GM18873 (cell line): ENCODE data around the gene PPP6R3.
"Not testable (repeated sequence)": the region's sequence is repeated elsewhere in the genome, so short reads cannot be mapped to it uniquely, and the experiment has no call there.

ENCODE experiments used
- ATAC-seq: cut with Tn5 transposase; IDR thresholded peaks from one replicate; pipeline ENCODE4 v1.9.1; 2021; ENCODE audit warnings: mild to moderate bottlenecking, moderate library complexity, moderate number of reproducible peaks; ENCODE audit not compliant: unreplicated experiment, low FRiP score

PPP6R3 gene

GRCh38 chr11:68521969-68522652 lies 61.6 kb downstream of the PPP6R3 start:
- no peak for ATAC-seq

DNA sequence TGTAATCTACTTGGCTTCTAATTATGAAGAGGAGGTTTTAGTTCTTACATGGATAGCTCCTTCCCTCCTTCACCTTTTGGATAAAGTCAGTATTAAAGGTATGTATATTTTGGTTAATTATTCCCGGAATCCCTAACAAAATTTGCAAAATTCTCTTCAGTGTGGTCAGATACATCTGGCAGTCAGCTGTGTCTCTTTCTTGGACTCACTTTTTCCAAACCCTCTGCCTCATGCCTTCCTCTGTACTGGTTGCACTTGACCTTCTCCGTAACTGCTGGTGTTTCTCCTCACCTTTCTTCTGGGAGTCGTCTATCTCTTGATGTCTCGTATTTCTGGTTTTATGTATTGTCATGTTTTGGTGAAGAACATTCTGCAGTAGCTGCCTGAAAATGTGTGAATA lies 62.5 kb downstream of the PPP6R3 start:
- no peak for ATAC-seq

GRCh38 chr11:68523743-68524142 lies 63.2 kb downstream of the PPP6R3 start:
- ATAC-seq = no peak

- no peak for ATAC-seq
These were observed 63.7 kb downstream of the PPP6R3 start for GRCh38 chr11:68524213-68524612.

GRCh38 chr11:68524681-68525080 lies 64.1 kb downstream of the PPP6R3 start:
- ATAC-seq = no peak

DNA sequence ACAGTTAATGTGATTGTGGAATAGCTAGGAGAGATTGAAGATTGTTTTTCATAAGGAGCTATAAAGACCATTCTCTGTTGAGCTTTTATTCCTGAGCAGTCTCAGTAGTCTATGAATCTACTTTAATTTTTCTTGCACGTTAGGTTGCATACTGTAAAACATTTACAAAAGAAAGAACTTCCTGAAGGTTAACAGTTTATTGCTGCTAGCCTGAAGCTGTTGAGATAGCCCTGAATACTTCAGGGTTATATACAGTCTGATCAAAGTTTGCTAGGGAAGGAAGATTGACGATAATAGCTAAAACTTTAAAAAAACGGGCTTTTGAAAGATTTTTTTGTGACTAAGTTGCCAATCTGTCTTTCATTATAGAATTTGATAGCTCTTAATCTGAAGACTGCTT lies 64.8 kb downstream of the PPP6R3 start:
- ATAC-seq = no peak

GRCh38 chr11:68525930-68526329 lies 65.4 kb downstream of the PPP6R3 start:
- ATAC-seq = no peak

DNA sequence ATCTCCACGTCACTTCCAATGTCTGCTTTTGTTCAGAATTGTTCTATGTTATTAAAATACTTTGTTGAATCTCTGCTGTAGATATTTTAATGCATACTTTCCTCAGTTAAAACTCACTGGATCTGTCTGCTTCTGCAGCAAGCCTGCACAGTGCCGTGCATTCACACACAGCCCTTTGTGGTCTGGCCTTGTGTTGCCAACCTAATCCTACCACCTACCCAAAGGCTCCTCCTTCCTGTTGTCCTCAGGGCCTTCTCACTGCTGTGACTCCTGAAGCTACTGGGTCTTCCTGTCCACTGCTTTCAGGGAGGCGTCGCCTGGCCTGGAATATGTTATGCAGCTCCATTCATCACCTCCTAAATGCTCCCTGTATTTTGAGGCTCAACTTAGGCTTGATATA lies 67.0 kb downstream of the PPP6R3 start:
- no peak for ATAC-seq

- no peak for ATAC-seq
These were observed 68.1 kb downstream of the PPP6R3 start for GRCh38 chr11:68528630-68529029.

DNA sequence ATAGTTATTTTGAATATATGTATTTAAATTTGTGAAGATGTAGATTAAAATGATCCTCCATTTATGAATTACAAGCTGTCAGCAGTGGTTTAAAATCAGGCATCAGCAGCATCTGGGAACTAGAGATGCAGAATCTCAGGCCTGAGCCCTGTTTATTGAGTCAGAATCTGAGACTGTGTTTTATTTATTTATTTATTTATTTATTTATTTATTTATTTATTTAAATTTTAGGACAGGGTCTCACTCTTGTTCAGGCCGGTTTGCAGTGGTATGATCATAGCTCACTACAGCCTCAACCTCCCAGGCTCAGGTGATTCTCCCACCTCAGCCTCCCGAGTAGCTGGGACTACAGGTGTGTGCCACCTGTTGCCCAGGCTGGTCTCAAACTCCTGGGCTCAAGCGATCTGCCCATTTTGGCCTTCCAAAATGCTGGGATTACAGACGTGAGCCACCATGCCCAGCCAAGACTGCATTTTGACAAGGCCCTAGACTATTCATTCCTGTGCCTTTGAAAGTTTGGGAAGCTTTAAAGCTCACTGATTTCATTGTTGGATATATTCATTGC lies 70.7 kb downstream of the PPP6R3 start:
- no peak for ATAC-seq

DNA sequence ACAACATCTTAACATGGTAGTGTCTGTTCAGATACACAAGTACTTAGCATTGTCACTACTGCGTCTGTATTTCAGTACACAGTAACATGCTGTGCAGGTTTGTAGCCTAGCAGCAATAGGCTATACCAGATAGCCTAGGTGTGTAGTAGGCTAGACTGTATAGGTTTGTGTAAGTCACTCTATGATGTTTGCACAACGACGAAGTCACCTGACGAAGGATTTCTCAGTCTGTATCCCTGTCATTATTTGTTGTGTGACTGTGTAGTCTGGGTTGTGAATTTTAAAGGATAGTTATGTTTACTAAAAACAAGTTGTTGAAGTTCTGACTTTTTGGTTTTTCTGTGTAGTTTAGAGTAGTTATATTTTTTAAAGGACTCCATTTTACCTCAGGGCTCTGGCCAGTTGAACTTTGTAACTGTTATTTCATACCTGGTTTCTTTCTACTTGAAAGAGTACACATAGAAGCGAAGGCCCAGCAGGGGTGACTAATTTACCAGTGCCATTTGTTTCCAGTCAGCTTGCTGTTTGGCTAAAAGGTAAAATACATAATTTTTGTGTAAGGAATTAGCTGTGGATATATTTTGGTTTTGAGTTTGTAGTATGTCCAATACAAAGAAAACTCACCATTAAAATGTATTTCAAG lies 72.3 kb downstream of the PPP6R3 start:
- no peak for ATAC-seq

- ATAC-seq = no peak
These were observed 73.4 kb downstream of the PPP6R3 start for GRCh38 chr11:68533945-68534344.

- ATAC-seq = no peak
These were observed 74.5 kb downstream of the PPP6R3 start for GRCh38 chr11:68535098-68535497.

GRCh38 chr11:68536706-68537105 lies 76.2 kb downstream of the PPP6R3 start:
- ATAC-seq = no peak

DNA sequence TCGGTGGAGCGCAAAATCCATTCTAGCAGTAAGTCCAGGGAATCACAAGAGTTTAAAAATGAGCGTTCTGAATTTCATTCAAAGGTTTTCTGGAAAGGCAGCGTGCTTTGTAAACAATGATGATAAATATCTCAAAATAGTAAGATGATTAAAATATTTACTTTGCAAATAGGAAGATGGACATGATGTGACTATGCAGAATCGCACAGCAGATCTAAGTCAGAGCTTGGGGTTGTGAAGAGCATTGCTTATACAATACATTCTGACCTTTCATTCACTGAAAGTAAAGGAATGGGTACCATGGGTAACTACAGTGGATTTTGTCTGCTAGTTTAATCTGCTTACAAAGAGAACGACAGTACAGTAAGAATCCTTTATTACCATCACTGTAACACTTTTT lies 77.5 kb downstream of the PPP6R3 start:
- no peak for ATAC-seq

GRCh38 chr11:68539395-68539794 lies 78.8 kb downstream of the PPP6R3 start:
- ATAC-seq = no peak

GRCh38 chr11:68540504-68540903 lies 80.0 kb downstream of the PPP6R3 start:
- not testable (repeated sequence) for ATAC-seq

GRCh38 chr11:68541116-68541515 lies 80.6 kb downstream of the PPP6R3 start:
- ATAC-seq = no peak

GRCh38 chr11:68541991-68542390 lies 81.4 kb downstream of the PPP6R3 start:
- no peak for ATAC-seq

- no peak for ATAC-seq
These were observed 82.1 kb downstream of the PPP6R3 start for GRCh38 chr11:68542617-68543016.

DNA sequence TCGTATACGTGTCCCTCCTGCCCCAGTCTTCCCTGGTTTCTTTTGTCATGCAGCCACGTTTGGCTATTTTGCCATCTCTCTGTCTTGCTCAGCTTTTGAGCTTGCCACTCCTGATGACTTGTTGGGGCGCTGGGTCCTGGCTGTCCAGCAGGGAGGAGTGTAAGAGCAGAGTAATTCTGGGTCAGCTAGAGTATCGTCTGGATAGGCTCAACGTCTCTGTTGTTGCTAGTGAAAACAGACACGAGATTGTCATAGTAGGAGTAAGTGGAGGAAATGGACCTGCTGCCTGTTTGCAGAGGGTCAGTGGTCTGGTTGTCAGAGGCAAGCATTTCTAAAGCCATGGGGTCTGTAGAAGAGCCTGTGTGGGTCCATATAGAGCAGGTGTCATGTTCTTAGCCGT lies 83.0 kb downstream of the PPP6R3 start:
- no peak for ATAC-seq

DNA sequence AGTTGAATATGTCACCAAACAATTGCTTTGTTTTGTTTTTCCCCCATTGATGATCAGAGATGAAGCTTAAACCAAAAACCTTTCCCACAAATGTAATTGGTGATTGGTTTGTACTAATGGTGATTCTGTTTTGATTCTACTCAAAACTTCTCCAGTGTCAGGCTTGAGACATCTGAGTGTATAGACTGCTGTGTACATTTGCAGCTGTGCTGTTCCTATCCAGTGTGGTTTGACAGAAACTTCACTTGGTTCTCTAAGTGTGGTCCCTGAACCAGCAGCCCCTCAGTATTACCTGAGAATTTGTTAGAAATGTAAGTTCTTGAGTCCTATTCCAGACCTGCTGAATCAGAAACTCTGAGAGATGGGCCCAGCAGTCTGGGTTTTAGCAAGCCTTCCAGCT lies 84.8 kb downstream of the PPP6R3 start:
- no peak for ATAC-seq
